ENCODE measurements around the gene SLC31A2.
"Not testable (repeated sequence)": the region's sequence is repeated elsewhere in the genome, so short reads cannot be mapped to it uniquely, and the experiment has no call there.

SLC31A2 gene

GRCh38 chr9:113150670-113151611 is at the start of gene SLC31A2:
TSS of gene SLC31A2 (plus strand) at chr9:113151007. CDS start at chr9:113151075, 68 bp downstream.
- peak; percentile 79 for DNase-seq (ENCODE audit: low read depth)

GRCh38 chr9:113105345-113105744 is 45.5 kb upstream of the SLC31A2 start:
- DNase-seq (ENCODE audit: low read depth), result not testable (repeated sequence)

GRCh38 chr9:113111065-113111951 is 39.5 kb upstream of the SLC31A2 start:
- DNase-seq (ENCODE audit: low read depth), result not testable (repeated sequence)

- not testable (repeated sequence) for DNase-seq (ENCODE audit: low read depth)
Measured at GRCh38 chr9:113112706-113113510, 37.9 kb upstream of the SLC31A2 start.

GRCh38 chr9:113118829-113119228 is 32.0 kb upstream of the SLC31A2 start:
- DNase-seq (ENCODE audit: low read depth), result not testable (repeated sequence)

GRCh38 chr9:113125386-113126035 is 25.3 kb upstream of the SLC31A2 start:
- DNase-seq (ENCODE audit: low read depth), result no peak

GRCh38 chr9:113129466-113129865 is 21.3 kb upstream of the SLC31A2 start:
- no peak for DNase-seq (ENCODE audit: low read depth)

GRCh38 chr9:113129884-113130283 is 20.9 kb upstream of the SLC31A2 start:
- DNase-seq (ENCODE audit: low read depth), result no peak

GRCh38 chr9:113131689-113132151 is 19.1 kb upstream of the SLC31A2 start:
- no peak for DNase-seq (ENCODE audit: low read depth)

GRCh38 chr9:113137196-113138168 is 13.3 kb upstream of the SLC31A2 start:
- DNase-seq (ENCODE audit: low read depth), result no peak

GRCh38 chr9:113138760-113139159 is 12.0 kb upstream of the SLC31A2 start:
- no peak for DNase-seq (ENCODE audit: low read depth)

GRCh38 chr9:113139225-113139829 is 11.5 kb upstream of the SLC31A2 start:
- no peak for DNase-seq (ENCODE audit: low read depth)

- no peak for DNase-seq (ENCODE audit: low read depth)
Measured at GRCh38 chr9:113139953-113140352, 10.9 kb upstream of the SLC31A2 start.

- DNase-seq (ENCODE audit: low read depth), result not testable (repeated sequence)
Measured at GRCh38 chr9:113140896-113141295, 9.9 kb upstream of the SLC31A2 start.

GRCh38 chr9:113143432-113144227 is 7.2 kb upstream of the SLC31A2 start:
- no peak for DNase-seq (ENCODE audit: low read depth)

- no peak for DNase-seq (ENCODE audit: low read depth)
Measured at GRCh38 chr9:113148372-113148705, 2.5 kb upstream of the SLC31A2 start.

- DNase-seq (ENCODE audit: low read depth), result no peak
Measured at GRCh38 chr9:113148781-113149510, 1.9 kb upstream of the SLC31A2 start.

- not testable (repeated sequence) for DNase-seq (ENCODE audit: low read depth)
Measured at GRCh38 chr9:113149561-113149960, 1.2 kb upstream of the SLC31A2 start.

Measured in activated T-cell treated with anti-CD3 and anti-CD28 coated beads for 1 hour (primary cell).